Urothelium cell line (cell line): ENCODE data around the gene SMAD7.

ENCODE experiments used
- DNase-seq: peaks from one replicate; pipeline ENCODE4 v3.0.0; 2011; ENCODE audit warnings: low spot score, mixed read lengths
- FAIRE-seq: peaks from 2 replicates; lab custom pipeline; 2011; peaks lifted over from hg19 to GRCh38; lab: Jason Lieb, UNC

The SMAD7 gene

DNA sequence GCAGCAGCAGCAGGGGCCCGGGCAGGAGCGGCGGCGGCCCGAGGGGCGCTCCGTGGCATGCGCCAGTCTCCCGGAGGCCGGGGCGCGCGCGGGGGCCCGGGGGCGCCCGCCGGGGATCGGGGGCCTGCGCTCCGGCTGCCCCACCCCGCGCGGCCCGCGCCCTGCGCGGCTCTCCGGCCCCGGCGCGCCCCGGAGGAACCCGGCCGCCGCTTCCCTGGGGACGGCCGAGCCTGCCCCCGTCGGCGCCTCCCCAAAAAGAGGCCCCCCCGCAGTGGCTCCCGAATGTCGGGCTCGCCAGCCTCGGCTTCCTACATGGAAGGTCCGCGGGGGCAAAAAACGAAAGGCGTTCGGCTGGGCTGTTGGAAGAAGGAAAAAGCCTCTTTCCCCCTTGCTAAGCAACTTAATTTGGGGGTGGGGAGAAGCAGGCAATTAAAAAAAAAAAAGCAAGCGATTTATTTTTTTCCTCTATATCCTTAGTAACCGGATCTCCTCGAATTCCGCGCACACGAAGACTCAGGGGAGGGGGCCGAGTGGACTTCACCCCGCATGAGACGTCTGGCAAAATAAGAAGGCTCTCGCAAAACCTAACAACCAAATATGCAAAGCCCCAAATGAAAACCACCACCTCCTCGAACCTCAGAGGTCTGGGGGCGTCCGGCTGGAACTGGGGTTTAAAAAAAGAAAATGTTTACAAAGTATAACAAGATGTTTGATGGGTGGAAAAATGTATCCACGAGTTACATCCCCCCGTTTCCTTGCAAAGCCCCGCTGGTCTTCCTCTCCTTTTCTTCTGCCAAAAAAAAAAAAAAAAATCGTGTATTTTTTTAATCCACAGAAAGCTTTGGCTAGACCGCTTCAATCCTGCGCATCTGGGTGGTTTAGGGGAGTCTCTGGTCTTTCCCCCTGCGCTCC is at the start of gene SMAD7:
SMAD7 (minus strand) TSS at position 430 of the 912 bp plus-strand sequence. CDS start 541 bp downstream, outside the sequence.
- FAIRE-seq (no peak), DNase-seq (no peak)

GRCh38 chr18:48999569-48999968 is 48.8 kb upstream of the SMAD7 start:
- DNase-seq: no peak
- FAIRE-seq: no peak

GRCh38 chr18:48997985-48998831 is 47.4 kb upstream of the SMAD7 start:
- FAIRE-seq (no peak), DNase-seq (peak; percentile 89)

DNA sequence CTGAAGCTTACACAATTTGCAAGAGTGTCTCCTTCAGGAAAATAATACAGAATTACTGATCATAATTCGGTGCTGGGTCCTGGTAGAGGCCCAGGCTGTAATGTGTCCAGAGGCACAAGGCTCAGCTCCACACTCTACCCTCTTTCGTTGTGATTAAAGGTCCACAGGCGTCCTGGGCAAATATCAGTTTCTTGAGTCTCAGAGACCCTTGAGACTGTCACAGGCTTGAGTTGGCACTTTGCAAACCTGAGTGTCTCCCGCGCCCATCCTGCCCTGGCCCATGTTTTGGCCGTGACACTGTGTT is 46.9 kb upstream of the SMAD7 start:
- no peak for FAIRE-seq

GRCh38 chr18:48996901-48997463 is 46.2 kb upstream of the SMAD7 start:
- DNase-seq (peak; percentile 23), FAIRE-seq (no peak)

More for the DNA sequence above, 46.9 kb upstream of the SMAD7 start:
- no peak for DNase-seq

DNA sequence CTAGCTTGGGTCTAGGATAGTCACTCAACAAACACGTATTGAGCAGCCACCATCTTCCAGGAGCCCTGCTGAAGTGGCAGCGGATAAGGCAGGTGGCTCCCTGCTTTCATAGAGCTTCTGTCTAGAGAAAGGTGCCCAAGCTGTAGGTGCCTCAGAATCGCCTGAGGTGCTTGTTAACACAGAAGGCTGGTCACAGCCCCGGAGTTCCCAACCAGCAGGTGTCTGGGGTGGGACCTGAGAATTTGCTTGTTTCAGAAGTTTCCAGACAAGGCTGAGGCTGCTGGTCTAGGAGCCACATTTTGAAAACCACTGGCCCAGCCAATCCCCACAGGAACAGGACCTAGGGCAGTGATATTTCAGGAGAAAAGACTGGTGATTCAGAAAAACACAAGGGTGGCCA is 45.3 kb upstream of the SMAD7 start:
- FAIRE-seq: no peak
- DNase-seq: no peak

GRCh38 chr18:48994926-48995835 is 44.4 kb upstream of the SMAD7 start:
- FAIRE-seq (no peak), DNase-seq (no peak)

GRCh38 chr18:48994044-48994651 is 43.4 kb upstream of the SMAD7 start:
- FAIRE-seq (no peak), DNase-seq (no peak)

GRCh38 chr18:48993586-48993985 is 42.8 kb upstream of the SMAD7 start:
- DNase-seq (no peak), FAIRE-seq (no peak)

DNA sequence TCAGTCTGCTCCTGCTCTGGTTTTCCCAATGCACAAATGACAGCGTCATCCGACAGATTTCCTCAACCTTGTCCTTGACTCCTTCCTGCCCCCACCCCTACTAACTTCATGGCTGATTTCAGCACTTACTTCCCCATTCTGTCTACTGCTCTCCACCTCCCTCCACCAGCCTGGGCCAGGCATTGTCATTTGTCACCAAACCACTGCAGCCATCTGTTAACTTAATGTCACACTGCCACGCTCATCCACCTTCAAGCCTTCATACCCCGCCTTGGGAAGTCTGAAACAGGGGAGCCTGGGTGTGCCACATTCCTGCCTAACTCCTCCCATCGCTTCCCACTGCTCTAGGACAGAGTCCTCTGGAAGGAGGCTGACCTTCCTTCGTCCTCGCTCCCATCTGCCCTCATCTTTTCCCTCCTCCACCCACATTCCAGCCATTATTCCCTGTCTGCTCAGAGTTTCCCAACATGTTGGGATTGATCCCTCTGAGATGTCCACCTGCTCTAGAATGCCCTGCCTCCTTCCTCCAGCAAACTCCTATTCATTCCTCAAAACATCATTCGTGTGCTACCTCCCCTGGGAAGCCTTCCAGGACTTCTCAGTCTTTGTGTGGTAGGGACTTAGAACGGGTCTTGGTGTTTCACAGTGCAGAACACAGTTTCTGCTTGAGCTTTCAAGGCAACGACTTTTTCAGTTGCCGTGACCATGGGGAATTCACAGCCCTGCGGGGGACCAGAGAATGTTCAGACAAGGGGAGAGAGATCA is 42.2 kb upstream of the SMAD7 start:
- FAIRE-seq (no peak), DNase-seq (no peak)

- FAIRE-seq (no peak), DNase-seq (no peak)
Observed at GRCh38 chr18:48992133-48992532, 41.4 kb upstream of the SMAD7 start.

DNA sequence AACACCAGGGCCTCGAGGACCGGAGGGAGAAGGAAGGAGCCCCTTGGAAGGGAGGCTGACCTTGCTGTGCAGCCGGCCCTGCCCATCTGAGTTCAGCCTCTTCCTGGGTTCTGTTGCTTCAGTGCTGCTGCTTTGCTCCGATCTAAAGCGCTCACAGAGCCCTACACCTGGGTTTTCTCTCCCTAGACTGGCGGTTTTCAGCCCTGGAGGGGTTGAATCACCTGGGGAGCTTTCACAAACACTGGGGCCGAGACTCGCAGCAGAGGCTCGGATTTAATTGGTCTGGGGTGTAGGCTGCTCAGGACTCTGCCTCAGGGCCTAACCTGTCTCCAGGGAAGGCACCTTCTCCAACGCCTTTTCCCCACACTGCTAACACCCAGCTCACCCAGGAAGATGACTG is 40.9 kb upstream of the SMAD7 start:
- no peak for FAIRE-seq
- DNase-seq: no peak

DNA sequence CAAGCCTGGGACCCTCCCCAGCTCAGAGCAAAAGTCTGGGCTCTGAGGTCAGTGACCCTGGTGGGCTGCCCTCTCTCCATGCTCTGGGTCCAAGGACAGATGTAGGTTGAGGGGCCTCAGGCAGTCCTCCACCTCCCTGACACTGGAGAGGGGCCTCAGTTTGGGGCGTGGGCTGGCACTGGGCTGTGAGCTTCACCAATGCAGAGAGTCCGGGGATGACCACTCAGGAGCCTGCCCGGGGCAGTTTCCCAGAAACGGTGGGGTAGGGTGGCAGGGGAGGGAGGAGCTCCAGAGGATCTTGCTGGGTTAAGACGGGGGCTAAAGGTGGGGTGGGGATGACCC is 40.5 kb upstream of the SMAD7 start:
- DNase-seq: no peak
- no peak for FAIRE-seq

DNA sequence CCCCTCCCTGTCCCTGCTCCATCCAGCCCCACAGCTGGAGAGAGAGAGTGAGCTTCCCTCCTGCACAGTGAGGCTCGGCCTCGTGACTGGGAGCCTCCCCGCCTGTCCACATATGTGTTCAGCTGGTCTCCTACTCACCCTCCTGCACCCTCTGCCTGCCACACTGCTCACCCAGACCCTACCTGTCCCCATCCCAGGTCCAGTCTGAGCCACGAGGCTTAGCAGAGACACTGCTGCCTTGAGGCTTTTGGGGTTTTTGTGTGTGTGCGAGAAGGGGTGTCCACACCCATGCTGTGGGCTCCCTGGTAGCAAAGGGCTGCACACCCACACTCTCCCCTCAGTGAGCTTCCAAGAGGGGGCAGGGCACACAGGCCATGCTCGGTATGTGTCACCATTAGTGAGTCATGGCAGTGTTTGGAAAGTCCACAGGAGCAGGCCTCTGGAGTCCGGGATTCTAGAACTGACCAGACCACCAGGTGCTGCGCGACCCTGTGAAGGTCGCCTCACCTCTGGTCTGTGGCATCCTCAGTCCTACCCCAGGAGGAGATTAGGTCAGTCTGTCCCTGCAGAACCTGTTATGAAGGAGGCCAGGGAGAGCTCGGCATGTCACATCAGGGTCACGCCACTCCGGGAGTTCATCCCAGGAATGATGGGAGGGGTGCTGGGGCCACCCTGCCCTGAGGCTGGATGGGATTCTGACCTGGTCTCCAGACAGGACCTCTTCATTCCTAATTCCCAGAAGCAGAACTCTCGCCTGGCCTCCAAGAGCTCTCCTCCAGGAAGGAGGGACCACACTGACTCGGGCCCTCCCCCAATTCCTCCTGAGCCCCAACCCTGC is 39.9 kb upstream of the SMAD7 start:
- DNase-seq (peak; percentile 39), FAIRE-seq (no peak)

DNA sequence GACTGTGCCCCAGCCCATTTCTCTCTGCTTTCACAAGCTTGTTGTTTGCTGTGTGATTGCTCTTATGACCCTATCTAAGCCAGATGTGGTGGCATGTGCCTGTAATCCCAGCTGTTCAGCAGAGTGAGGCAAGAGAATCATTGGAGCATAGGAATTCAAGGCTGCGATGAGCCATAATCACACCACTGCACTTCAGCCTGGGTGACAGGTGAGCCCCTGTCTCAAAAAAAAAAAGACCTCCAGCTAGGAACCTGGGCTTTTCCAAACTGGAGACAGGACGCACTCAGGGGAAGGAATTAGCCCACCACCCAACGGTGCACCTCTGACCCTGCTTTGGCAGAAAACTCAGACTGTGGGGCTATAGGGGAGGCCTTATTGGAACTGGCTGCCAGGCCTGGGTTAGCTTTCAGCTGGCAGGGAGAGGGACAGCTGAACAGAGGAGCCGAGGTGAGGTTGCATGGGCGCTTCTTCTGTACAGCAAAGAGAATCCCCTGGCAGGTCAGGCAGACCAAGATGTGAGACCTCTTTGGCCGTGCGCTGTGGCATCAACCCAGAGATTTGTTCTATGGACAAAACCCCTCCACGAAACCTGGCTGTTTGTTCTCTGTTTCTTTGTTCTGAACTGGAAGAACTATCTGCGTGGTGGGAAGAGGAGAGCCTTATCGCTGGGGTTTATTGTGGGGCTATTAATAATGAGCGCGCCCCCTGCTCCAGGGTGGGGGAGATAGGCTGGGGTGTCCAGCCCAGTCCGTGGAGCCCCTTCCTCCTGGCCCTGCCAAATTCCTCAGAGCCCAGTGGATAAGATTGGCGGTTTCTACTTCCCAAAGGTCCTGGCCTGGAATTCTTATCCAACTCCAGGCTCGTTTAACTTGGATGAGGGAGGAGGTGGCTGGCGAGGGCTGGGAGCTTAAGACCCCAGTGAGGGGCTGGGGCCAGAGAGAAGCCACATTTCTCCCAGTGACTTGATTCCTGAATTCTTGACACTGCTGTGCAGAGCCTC is 38.8 kb upstream of the SMAD7 start:
- DNase-seq (no peak), FAIRE-seq (no peak)

DNA sequence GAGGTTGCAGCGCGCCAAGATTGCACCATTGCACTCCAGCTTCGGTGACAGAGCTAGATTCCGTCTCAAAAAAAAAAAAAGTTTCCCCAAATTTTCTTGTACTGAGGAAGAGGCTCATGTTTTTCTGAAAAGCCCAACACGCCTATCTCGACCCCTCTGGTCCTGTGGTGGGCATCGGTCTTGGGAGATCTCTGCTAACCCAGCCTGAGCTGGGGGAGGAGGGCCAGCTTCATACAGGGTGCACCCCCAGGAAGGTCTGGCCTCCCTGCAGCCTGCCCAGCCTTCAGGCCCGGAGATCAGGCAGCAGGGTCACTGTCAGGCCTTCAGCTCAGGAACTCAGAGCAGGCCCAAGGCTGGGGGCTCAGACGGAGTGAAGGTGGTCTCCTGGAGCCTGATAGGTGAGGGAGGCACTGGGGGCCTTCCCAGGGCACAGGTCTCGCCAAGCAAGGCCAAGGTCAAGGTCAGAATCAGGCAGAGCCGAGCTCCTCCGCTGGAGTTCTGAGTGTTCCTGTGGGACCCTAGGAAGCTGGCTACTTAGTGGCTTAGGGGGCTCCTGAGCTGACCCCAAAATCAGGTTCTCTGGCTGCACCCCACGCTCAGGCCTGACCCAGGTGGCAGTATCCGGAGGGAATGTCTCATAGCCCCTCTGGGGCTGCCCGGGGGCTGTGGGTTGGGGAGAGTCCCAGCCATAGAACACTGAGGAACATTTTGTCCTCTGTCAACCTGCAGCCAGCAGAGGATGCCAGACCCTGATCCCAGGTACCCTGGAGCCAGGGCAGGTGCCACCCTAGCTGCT is 37.9 kb upstream of the SMAD7 start:
- FAIRE-seq (no peak), DNase-seq (no peak)

DNA sequence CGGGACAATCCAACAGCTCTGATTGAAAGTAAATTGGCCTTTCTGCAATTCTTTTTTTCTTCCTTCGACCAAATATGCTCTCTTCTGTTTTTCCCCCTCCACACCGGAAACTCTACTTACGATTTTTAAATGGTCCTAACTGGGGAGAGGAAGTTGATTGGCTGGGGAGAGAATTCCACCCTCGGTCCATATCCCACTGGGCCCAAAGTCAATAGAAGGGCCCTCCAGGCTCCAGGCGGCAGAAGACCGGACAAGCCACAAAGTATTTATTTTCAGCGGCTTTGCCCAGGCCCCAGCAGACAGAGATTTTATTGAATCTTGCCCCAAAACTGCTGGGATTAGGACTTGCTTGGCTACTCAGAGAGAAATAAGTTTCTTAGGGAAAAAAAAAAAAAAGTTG is 37.1 kb upstream of the SMAD7 start:
- DNase-seq (no peak), FAIRE-seq (no peak)
